Measurements from ENCODE around the gene MS4A15.
"Not testable (repeated sequence)": the region's sequence is repeated elsewhere in the genome, so short reads cannot be mapped to it uniquely, and the experiment has no call there.

The MS4A15 gene

GRCh38 chr11:60754887-60755286, 1.8 kb upstream of the MS4A15 start:
- no peak for DNase-seq (ENCODE audit: low spot score)

GRCh38 chr11:60757231-60757800, 649 bp downstream of the MS4A15 start:
- DNase-seq (ENCODE audit: low spot score): no peak

GRCh38 chr11:60758671-60759070, 2.0 kb downstream of the MS4A15 start:
- not testable (repeated sequence) for DNase-seq (ENCODE audit: low spot score)

- DNase-seq (ENCODE audit: low spot score): not testable (repeated sequence)
Observed at GRCh38 chr11:60759438-60760225, 3.0 kb downstream of the MS4A15 start.

GRCh38 chr11:60761436-60762190, 4.9 kb downstream of the MS4A15 start:
- DNase-seq (ENCODE audit: low spot score): no peak

GRCh38 chr11:60762851-60763691, 6.4 kb downstream of the MS4A15 start:
- peak; percentile 36 for DNase-seq (ENCODE audit: low spot score)

DNA sequence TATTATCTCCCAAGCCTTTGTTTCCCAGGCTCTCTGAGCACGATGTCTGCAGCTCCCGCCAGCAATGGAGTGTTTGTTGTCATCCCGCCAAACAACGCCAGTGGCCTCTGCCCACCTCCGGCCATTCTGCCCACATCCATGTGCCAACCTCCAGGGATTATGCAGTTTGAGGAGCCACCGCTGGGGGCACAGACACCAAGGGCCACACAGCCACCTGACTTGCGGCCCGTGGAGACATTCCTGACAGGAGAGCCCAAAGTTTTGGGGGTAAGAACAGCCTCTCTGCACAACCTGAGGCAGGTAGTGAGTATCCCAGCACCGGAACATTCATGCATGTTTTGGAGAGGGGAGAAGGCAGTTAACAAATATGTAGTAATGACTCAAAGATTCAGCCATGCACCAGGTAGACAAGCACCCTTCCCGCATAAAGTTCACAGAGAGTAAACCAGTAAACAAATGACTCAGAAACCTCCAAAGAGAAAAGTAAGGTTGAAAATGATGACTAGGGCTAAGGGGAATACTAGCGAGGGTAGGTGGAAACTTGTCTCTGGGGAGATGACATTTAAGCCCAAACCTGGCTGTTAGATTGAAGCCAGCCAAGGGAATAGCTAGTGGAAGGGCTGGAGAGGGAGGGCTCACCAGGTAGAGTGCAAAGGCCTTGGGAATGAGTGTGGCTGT, 7.2 kb downstream of the MS4A15 start:
- DNase-seq (ENCODE audit: low spot score): no peak

- no peak for DNase-seq (ENCODE audit: low spot score)
Observed at GRCh38 chr11:60764879-60765278, 8.2 kb downstream of the MS4A15 start.

- DNase-seq (ENCODE audit: low spot score): no peak
Observed at GRCh38 chr11:60765355-60765754, 8.7 kb downstream of the MS4A15 start.

- DNase-seq (ENCODE audit: low spot score): no peak
Observed at GRCh38 chr11:60766547-60766946, 9.9 kb downstream of the MS4A15 start.

DNA sequence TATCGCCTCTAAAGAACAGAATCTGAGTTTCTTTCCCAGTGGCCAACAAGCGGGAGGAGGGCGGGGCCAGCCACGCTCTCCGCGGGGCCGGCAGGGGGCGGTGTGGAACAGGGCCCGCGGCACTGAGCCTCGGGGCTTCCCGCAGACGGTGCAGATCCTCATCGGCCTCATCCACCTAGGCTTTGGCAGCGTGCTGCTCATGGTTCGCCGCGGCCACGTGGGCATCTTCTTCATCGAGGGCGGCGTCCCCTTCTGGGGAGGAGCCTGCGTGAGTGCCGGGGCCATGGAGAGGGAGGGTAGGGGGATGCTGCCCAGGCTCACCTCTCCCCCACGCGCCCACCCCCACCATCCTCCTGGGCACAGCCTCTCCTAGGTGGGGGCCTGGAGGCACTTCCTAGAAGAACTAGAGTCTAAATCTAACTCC, 10.7 kb downstream of the MS4A15 start:
- DNase-seq (ENCODE audit: low spot score): peak; percentile 92

GRCh38 chr11:60768202-60768601, 11.5 kb downstream of the MS4A15 start:
- DNase-seq (ENCODE audit: low spot score): no peak

DNA sequence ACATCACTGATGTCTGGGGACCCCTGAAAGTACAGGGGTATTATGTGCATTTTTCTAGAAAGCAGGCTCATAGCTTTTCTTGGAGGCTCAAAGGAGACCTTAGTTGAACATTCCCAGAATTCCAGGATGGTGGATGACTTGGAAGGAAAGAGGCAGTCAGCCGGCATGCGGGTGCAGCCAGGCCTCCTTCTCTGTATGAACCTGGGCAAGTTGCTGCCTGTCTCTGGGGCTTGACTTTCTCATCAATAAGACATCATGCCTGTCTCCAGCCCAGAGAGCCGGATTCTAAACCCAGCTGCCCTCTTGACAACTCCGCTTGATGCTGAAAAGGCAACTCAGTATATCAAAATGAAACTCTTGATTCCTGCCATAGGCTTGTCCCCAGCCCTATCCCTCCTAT, 12.6 kb downstream of the MS4A15 start:
- DNase-seq (ENCODE audit: low spot score): no peak

- no peak for DNase-seq (ENCODE audit: low spot score)
Observed at GRCh38 chr11:60769811-60770210, 13.1 kb downstream of the MS4A15 start.

GRCh38 chr11:60771146-60771545, 14.5 kb downstream of the MS4A15 start:
- DNase-seq (ENCODE audit: low spot score): no peak

- DNase-seq (ENCODE audit: low spot score): no peak
Observed at GRCh38 chr11:60771879-60772525, 15.3 kb downstream of the MS4A15 start.

GRCh38 chr11:60772666-60773065, 16.0 kb downstream of the MS4A15 start:
- DNase-seq (ENCODE audit: low spot score): no peak

GRCh38 chr11:60774726-60775125, 18.1 kb downstream of the MS4A15 start:
- no peak for DNase-seq (ENCODE audit: low spot score)

DNA sequence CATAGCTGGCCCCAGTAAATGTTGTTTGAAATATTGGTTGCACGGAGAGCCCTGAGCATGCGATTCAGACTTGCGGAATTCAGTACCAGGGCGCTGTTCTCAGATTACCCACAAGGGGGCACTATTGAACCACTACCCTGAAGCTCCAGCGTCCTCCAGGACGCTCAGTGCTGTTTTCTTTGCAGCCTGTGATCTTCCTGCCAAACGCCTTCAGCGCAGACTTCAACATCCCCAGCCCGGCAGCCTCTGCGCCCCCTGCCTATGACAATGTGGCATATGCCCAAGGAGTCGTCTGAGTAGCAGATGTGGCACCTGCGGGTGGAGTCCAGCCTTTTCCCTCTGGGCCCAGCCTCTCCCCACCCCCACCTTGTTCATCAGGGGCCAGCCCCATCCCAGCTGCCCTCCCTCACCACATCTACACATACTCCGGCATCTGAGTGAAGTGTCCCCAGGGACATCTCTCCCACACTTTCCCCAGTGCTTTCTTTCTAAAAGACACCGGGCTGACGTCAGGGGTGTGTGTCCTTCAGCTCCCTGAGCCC, 18.8 kb downstream of the MS4A15 start:
- peak; percentile 90 for DNase-seq (ENCODE audit: low spot score)

- no peak for DNase-seq (ENCODE audit: low spot score)
Observed at GRCh38 chr11:60776167-60776566, 19.5 kb downstream of the MS4A15 start.

- no peak for DNase-seq (ENCODE audit: low spot score)
Observed at GRCh38 chr11:60777106-60777505, 20.4 kb downstream of the MS4A15 start.
